K562 (cell line): Measurements from ENCODE around the gene LGI4. TPM values are rescaled to one million over a fixed set of nuclear protein-coding genes. Genes with fewer than 3 reads are reported as not detected.

ENCODE experiments used
- ARID4B ChIP-seq: sonication (generic); formaldehyde crosslinking; IDR thresholded peaks from 2 replicates; pipeline ENCODE4 v1.8.0; 2022; ENCODE audit warnings: mild to moderate bottlenecking, missing genetic modification reagents
- HMGN3 ChIP-seq: IDR thresholded peaks from 2 replicates; pipeline ENCODE4 v1.6.1; 2011; ENCODE audit warnings: borderline replicate concordance, low read depth, mild to moderate bottlenecking, mixed read lengths, low read length; ENCODE audit not compliant: insufficient read length; ENCODE audit errors: extremely low read depth
- ILF3 ChIP-seq: fragments of 450-650 bp; IDR thresholded peaks from 2 replicates; pipeline ENCODE4 v1.6.1; 2018; ENCODE audit warnings: antibody characterized with exemption, mild to moderate bottlenecking, moderate library complexity, borderline replicate concordance
- LCOR ChIP-seq: sonication (generic); formaldehyde crosslinking; IDR thresholded peaks from 2 replicates; pipeline ENCODE4 v1.8.0; 2022; ENCODE audit warnings: mild to moderate bottlenecking, missing genetic modification reagents
- ZBTB9 ChIP-seq: fragments of 450-650 bp; formaldehyde crosslinking; IDR thresholded peaks from 2 replicates; pipeline ENCODE4 v1.4.0; 2020; ENCODE audit warnings: mild to moderate bottlenecking, moderate library complexity
- ZNF76 ChIP-seq: fragments of 250-450 bp; sonication (Bioruptor Pico); IDR thresholded peaks from 2 replicates; pipeline ENCODE4 v1.4.0; 2020; ENCODE audit warnings: mild to moderate bottlenecking, moderate library complexity, borderline replicate concordance
- polyA plus RNA-seq, 8 experiments: library from polyadenylated mRNA; depleted of rRNA in 4 of 8; stranded (reverse) in 5 of 8; unstranded in 3 of 8; fragments of >200 nt; fragmentation: Nextera tagmentation in 2 of 8; fragmentation: Illumina TruSeq in 1 of 8; extraction: Ambion mirVana in 2 of 8; extraction: Trizol in 1 of 8; gene quantifications; 2 replicates each; pipeline versions ENCODE4 v1.2.1 to v1.2.3, GENCODE V29; 2011 to 2014; ENCODE audit warnings: inconsistent platforms in 1 of 8, missing spikeins in 1 of 8
- total RNA-seq, 7 experiments: library from RNA; depleted of rRNA in 6 of 7; stranded (reverse); fragments of >200 nt in 6 of 7; fragmentation: Illumina TruSeq in 2 of 7; extraction: Trizol in 2 of 7; gene quantifications; 2 replicates each; pipeline versions ENCODE4 v1.2.1 to v1.2.3, GENCODE V29; 2011 to 2021; ENCODE audit warnings: low replicate concordance in 1 of 7
- TF ChIP-seq, protein P1 (sequence below): fragments of 450-650 bp; IDR thresholded peaks from 2 replicates; pipeline ENCODE4 v1.6.1; 2016; ENCODE audit warnings: low read depth
- TF ChIP-seq, protein P2 (sequence below): fragments of 250-450 bp; sonication (Bioruptor Pico); IDR thresholded peaks from 2 replicates; pipeline ENCODE4 v1.5.0; 2022; ENCODE audit warnings: mild to moderate bottlenecking

Gene LGI4
- total and polyA plus RNA-seq, 9 of the 15 experiments (the other 6 are each of a cell fraction or from before 2014, with no cell fraction given), result 0.14 to 0.30 (median 0.24) TPM; not detected in 4

DNA sequence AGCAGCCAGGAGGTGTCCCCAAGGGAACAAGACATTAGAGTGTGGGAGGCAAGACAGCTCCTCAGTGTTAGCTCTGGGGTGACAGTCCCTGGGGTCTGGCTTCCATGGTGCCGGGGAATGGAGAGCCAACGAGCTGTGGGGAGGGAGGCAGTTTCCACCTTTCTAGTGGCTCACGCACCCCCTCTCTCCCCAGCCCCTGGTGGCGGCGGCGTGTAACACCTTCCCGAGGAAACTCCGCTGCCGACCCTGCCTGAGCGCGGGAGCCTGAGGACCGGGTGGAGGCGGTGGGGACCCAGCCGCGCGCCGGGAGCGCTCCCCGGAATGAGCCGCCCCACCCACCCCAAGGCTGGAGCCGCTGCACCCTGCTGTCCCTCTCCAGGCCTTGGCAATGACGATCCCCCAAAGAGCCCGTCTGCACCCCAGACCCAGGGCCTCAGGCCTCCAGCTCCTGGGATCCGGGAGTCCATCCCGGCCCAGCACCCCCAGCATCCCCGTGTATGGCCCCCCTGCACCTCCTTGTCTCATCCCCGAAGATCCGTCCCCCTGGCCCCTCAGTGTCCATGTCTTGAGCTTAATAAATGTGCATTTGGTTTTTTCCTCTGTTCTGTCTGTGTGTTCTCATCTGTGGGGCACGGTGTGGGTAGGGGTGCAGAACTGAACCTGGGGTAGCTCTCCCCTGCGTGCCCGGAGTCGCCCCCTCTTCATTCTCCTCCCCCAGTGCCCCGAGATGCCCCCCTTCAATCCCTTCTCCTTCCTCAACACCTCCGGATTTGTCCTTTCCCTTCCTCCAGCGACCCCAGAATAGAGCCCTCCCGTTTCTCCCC is 19.1 kb upstream of the LGI4 start (continued):
- TF ChIP-seq, protein P1, sequence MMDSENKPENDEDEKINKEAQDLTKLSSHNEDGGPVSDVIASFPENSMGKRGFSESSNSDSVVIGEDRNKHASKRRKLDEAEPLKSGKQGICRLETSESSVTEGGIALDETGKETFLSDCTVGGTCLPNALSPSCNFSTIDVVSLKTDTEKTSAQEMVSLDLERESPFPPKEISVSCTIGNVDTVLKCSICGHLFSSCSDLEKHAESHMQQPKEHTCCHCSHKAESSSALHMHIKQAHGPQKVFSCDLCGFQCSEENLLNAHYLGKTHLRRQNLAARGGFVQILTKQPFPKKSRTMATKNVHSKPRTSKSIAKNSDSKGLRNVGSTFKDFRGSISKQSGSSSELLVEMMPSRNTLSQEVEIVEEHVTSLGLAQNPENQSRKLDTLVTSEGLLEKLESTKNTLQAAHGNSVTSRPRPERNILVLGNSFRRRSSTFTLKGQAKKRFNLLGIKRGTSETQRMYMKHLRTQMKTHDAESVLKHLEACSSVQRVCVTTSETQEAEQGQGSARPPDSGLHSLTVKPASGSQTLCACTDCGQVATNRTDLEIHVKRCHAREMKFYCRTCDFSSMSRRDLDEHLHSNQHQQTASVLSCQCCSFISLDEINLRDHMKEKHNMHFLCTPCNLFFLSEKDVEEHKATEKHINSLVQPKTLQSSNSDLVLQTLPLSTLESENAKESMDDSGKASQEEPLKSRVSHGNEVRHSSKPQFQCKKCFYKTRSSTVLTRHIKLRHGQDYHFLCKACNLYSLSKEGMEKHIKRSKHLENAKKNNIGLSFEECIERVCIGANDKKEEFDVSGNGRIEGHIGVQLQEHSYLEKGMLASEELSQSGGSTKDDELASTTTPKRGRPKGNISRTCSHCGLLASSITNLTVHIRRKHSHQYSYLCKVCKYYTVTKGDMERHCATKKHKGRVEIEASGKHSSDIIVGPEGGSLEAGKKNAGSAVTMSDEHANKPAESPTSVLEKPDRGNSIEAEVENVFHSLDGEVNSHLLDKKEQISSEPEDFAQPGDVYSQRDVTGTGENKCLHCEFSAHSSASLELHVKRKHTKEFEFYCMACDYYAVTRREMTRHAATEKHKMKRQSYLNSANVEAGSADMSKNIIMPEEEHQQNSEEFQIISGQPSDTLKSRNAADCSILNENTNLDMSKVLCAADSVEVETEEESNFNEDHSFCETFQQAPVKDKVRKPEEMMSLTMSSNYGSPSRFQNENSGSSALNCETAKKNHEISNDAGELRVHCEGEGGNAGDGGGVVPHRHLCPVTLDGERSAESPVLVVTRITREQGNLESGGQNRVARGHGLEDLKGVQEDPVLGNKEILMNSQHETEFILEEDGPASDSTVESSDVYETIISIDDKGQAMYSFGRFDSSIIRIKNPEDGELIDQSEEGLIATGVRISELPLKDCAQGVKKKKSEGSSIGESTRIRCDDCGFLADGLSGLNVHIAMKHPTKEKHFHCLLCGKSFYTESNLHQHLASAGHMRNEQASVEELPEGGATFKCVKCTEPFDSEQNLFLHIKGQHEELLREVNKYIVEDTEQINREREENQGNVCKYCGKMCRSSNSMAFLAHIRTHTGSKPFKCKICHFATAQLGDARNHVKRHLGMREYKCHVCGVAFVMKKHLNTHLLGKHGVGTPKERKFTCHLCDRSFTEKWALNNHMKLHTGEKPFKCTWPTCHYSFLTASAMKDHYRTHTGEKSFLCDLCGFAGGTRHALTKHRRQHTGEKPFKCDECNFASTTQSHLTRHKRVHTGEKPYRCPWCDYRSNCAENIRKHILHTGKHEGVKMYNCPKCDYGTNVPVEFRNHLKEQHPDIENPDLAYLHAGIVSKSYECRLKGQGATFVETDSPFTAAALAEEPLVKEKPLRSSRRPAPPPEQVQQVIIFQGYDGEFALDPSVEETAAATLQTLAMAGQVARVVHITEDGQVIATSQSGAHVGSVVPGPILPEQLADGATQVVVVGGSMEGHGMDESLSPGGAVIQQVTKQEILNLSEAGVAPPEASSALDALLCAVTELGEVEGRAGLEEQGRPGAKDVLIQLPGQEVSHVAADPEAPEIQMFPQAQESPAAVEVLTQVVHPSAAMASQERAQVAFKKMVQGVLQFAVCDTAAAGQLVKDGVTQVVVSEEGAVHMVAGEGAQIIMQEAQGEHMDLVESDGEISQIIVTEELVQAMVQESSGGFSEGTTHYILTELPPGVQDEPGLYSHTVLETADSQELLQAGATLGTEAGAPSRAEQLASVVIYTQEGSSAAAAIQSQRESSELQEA, result 0 out of 2 replicates have a peak, but pooled peaks have one; percentile 16
- TF ChIP-seq, protein P2, sequence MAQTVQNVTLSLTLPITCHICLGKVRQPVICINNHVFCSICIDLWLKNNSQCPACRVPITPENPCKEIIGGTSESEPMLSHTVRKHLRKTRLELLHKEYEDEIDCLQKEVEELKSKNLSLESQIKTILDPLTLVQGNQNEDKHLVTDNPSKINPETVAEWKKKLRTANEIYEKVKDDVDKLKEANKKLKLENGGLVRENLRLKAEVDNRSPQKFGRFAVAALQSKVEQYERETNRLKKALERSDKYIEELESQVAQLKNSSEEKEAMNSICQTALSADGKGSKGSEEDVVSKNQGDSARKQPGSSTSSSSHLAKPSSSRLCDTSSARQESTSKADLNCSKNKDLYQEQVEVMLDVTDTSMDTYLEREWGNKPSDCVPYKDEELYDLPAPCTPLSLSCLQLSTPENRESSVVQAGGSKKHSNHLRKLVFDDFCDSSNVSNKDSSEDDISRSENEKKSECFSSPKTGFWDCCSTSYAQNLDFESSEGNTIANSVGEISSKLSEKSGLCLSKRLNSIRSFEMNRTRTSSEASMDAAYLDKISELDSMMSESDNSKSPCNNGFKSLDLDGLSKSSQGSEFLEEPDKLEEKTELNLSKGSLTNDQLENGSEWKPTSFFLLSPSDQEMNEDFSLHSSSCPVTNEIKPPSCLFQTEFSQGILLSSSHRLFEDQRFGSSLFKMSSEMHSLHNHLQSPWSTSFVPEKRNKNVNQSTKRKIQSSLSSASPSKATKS (CRISPR knock-in tag), result no peak
- TF ChIP-seq ARID4B (CRISPR knock-in tag) (peak; percentile 44; the same call in 1 of the 2 replicates), HMGN3 (peak; percentile 39), ZBTB9 (CRISPR knock-in tag) (0 out of 2 replicates have a peak, but pooled peaks have one; percentile 47), ILF3 (no peak), ZNF76 (CRISPR knock-in tag) (no peak), LCOR (CRISPR knock-in tag) (no peak)
